ACHN (cell line): ENCODE data around the gene BFSP2.

Experiments
- DNase-seq: peaks from one replicate; pipeline ENCODE4 v3.0.0-alpha.2; 2015
- in situ Hi-C: cut with HindIII; loops from 2 replicates; pipeline ENCODE4 v1.10.0; 2017; ENCODE audit warnings: low sequenced_read_pairs, low pct_ligation_motif_present, low pct_unique_long_range_greater_than_20kb

Gene BFSP2

DNA sequence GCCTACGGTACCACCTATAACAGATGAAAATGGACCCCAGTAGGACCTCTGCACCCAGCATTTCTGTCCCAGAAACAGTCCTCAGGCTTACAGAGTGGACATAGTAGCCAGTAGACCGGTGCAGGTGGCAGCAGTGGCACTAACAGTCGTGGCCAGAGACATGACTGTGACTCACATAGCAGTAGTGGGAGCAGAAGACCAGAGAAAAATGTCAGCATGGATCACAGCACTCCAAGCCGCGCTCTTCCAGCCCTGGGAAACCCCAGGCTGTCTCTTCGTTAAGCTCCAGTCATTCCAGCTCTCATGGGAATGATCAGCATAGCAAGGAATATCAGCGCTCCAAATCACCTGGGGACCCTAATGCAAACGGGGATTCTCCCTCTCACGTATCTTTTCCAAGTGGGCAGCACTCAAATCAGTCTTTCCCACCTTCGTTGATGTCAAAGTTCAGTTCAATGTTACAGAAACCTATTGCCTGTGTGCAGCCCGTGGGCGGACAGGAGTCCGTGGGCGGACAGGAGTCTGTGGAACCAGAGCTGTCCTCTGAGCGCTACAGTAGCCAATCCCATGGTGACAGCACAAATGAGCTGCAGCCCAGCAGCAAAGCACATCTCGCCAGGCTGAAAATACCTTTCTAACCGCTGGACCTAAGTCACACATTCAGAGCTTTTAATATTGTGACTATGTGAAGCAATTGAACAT, 10.5 kb downstream of the BFSP2 start:
- no peak for DNase-seq
- in situ Hi-C loops, result no loop called here

DNA sequence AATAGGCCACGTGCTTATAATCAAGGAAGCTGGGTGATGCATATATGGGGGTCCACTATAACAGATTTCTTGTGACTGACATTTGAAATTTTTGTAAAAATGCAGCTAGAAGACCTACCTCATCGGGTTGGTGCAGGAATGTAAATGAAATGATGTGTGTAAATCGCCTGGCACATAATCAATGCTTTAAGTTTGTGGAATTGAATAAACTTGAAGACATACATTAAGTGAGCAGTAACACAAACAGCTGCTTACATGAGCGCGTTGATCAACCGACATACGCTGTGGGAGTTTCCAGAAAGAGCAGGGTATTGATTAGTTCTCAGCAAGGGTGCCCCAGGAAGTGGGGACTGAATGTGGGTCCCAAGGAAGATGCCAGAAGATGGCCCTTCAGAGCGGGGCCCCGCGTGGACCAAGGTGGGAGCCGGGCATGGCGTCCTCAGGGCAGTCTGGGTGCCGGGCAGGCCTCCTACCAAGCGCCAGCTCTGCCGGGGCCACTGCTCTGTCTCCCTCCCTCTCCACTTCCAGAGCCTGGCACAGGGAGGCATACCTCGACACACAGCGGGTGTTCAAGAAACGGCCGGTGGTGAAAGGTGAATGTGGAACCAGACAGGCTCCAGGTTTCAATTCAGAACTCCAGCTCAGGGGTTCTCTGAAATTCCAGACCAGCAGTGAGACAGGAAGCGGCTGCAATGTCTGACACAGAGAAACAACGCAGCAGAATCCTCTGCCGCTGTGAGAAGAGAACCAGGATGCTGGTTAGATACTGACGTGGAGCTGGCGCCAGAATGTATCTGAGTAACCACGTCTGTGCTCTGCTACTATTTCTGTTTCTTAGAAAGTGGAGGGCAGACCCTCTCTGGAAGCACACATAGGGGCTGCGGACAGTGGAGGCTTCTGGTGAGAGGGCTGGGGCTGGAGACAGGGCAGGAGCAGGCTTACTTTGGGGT, 12.6 kb downstream of the BFSP2 start:
- in situ Hi-C loops, result no loop called here
- DNase-seq, result no peak

DNA sequence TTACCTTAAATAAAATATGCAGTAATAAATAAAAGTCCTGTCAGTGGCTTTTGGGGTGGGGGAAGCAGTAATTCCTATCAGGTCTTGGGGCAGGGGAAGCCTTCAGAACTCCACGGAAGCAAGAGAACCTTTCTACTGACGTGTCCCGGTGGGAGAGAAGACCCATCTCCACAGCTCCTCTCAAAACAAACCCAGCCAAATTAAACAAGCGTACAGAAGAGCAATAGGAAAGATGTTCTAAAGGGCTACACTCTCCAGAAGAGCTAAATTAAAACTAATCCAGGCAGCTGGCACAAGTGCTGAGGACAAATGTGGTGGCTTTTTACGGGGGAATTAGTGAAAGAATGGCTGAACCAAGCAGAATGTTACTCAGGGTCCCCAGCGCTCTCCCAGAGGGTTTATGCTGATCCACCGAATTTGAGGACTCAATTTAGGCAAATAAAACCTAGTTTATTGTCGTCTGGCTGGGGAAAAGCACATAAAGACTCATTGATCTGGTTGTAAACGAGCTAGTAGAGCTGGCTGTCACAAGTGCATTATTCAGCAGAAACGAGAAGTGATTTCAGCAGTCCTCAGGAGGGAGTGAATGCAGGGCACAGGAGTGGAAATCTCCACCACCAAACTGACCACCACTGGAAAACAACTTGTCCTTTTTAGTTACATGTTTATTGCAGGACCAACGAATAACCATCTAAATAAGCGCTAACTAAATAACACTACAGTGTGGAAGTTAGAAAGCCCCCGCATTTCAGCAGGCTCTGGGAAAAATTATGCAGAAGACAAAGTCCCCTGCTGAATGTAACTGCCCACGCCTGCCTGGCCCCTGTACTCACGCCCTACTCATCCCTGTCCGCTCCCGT, 13.5 kb downstream of the BFSP2 start:
- no peak for DNase-seq

DNA sequence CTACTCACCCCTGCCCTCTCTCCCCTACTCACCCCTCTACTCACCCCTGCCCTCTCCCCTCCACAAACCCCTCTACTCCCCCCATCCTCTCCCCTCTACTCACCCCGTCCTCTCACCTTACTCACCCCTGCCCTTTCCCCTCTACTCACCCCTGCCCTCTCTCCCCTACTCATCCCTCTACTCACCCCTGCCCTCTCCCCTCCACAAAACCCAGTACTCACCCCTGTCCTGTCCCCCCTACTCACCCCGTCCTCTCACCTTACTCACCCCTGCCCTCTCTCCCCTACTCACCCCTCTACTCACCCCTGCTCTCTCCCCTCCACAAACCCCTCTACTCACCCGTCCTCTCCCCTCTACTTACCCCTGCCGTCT, 14.2 kb downstream of the BFSP2 start:
- in situ Hi-C loops, result no loop called here
- no peak for DNase-seq

More for the DNA sequence above, 13.5 kb downstream of the BFSP2 start:
- in situ Hi-C loops, result no loop called here

DNA sequence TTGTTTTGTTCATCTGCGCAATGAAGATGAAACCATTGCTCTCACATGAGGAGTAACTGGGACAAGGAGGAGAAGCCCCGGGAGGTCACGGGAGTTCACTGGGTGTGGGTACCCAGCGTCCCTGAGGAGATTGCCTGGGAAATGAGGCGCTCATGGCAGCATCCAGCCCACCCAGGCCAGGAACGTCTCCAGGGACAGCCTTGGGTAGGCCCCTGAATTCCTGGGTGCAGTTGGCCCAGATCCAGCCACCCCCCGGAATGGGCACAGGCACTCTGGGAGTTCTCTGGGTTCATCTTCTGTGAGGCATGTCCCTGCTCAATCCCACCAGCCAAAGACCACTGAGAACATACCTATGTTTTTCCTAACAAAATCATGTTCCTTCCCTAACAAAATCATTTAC, 18.5 kb downstream of the BFSP2 start:
- in situ Hi-C loops, result no loop called here
- no peak for DNase-seq

DNA sequence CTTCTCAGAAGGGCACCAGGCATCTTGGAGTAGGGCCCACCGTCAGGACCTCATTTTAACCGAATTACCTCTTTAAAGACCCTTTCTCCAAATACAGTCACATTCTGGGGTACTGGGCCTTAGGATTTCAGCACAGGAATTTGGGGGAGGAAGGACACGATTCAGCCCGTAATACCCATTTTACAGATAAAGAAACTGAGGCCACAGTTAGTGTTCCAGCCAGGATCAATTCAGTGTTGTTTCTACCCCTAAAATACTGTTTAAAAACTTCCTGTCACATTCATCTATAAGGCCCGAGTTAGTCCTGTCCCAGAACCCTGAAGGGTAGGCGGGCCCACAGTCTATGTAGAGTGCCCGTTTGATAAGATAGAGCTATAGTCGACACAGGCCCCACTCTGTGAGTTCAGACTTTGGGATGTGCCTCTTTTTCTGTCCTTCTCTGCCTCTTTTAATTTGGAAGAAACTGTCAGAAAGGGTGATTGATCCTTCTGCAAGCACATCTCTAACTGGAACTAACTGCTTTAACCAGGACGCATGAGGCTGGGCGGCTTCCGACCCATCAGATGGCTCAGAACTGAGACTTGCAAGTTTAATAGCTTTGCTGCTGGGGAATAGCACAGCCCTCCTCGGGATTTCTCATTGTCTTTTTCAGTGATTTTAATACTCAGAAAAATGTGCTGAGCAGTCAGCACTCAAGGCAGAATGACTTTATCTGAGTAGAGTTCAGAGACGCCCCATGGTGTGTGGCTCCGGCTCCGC, 19.5 kb downstream of the BFSP2 start:
- no peak for DNase-seq
- in situ Hi-C loops, result no loop called here

DNA sequence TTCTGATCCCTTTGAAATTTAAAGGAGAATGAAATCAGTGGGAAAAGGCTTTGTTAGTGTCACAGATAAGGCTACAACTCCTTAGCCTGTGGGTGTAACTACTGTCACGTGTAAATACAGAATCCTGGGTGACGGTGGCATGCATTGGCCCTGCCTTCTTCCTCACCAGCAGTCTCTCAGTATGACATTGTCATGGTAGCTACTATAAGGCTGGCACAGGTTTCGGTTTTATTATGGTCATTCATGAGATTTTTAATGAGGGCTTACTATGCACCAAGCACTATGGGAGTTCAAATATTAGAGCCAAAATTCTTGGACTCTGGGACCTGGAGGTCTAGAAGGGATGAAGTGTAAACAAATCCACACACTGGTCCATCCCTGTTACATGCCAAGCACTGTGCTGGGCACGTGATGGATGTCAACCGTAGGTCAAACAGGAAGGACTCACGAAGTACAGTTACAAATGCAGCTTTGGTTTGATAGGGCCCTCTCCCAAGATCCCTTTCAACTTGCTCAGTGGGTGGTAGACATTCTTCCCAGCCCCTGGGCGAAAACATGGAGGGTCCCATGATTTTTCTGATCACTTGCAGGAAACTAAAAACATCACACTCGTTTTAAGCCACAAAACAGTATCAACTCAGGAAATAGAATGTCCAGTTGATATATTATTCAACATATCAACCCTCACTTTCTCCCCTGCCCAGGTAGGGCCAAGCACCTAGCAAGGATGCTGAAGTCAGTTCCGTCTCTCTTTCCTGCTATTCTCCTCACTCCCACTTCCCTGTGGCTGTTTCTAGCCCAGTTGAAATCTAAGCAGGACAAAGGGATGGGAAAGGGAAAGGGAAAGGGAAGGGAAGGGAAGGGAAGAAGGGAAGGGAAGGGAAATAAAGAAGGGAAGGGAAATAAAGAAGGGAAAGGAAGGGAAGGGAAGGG, 25.3 kb downstream of the BFSP2 start:
- in situ Hi-C loops, result no loop called here
- DNase-seq, result no peak

DNA sequence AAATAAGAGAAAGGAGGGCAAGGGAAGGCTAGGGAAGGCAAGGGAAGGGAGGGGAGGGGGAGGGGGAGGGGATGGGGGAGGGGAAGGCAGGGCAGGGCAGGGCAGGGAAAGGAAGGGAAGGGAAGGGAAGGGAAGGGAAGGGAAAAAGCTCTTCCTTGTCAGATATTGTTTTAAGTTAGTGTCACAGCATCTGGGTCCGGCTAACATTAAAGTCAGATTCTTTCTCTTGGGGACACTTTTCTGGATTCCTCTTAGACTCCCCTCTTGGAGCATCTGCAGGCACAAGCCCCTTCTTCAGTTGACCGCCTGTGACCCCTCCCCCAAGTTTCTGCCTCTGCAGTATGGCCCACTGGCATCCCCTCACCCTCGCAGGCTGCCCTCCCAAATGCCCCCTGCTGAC, 26.0 kb downstream of the BFSP2 start:
- no peak for DNase-seq
- in situ Hi-C loops, result no loop called here

DNA sequence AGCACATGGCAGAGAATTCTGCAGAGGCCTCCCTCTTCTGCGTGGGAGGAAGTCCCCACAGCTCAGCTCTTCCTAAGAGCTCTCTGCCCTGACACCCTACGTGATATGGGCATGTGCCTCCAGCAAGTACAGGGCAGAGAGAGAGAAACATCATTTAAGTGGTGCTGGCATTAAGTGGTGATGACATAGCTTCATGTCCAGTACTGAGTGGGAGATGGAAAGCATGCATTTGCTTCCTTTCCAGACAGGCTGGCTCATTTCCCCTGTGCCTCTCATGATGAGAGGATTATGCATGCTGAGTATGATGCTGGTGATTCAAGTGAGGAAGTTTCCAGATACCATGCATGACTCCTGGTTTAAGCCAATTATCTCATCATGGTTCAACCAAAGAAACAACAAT, 26.9 kb downstream of the BFSP2 start:
- in situ Hi-C loops, result no loop called here
- no peak for DNase-seq

DNA sequence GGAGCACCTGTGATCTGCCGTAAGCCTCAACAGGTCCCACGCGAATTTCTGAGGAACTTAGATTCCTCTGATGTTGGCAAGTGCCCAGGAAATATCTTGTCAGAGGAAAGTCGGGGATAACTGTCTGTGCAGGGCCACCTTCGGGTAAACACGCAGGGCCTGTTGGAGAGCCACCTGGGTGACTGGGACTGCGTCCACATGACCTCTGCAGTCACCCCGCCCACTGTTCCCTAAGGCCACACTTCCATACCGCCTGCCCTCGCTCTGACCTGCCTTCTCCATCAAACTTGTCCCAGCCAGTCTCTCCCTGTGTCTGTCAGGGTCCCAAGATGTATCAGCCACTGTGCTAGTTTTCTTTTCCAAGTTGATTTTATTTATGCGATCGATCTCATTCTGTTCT, 28.7 kb downstream of the BFSP2 start:
- no peak for DNase-seq
- in situ Hi-C loops, result no loop called here

DNA sequence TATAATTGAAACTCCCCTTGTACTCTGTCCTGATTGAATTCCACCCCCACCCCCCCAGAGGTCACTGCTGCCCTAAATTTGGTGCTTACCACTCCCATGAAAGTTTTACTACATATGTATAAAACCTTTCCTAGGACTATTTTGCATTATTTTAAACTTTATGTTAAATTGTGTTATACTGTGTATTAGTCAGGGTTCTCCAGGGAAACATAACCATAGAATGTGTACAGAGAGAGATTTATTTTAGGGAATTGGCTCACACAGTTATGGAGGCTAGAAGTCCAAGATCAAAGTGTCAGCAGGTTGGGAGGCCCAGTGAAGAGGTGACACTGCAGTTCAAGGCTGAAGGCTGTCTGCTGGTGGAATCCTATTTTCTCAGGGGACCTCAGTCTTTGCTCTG, 29.2 kb downstream of the BFSP2 start:
- in situ Hi-C loops, result no loop called here
- DNase-seq, result no peak

DNA sequence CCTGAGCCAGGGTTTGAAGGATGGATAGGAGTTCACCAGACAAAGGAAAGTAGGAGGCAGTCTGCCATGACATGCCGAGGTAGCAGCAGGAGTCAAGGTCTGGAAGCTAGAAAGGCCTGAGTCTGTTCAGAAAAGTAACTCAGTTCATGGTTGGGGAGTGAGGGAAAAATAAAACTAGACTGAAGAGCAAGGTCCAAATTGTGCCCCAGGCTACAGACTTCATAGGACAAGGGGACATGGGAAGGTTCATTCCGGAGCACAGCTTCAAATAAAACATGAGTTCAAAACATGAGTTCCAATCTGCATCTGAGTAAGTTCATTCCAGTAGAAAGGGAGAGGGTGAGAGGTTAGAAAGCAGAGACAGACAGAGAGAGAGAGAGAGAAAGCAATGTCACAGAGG, 39.7 kb downstream of the BFSP2 start:
- in situ Hi-C loops, result no loop called here
- no peak for DNase-seq

DNA sequence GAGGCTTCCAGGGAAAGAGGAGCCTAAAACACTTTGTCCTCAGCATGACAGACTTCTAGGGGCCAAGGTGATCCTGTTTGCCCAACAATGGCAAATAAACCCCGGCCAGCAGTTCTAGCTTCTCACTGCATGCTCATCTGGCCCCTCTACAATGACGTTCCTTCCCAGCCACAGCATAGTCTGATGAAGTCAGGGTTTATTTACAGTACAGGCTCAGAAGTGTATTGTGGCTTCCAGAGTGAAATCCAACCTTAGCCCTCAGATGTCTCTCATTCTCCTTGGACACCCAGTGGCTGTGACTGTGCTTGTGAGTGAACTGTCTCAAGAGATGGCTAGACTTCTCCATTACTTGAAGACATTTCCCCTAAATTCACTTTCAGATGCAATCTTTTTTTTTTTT, 40.8 kb downstream of the BFSP2 start:
- DNase-seq, result no peak
- in situ Hi-C loops, result no loop called here

DNA sequence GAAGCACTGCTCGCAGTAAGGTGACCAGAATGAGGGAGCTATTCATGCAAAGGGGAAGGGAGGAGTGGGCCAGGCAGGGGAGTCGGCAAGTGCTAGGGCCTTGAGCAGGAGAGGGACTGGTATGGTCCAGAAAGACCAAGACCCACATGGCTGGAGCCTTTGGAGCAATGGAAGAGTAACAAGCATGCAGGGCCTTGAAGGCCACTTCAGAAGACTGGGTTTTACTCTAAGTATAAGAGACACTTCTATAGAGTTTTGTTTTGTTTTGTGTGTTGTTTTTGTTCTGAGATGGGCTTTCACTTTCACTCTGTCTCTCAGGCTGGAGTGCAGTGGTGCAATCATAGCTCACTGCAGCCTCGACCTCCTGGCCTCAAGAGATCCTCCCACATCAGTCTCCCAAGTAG, 42.0 kb downstream of the BFSP2 start:
- in situ Hi-C loops, result no loop called here

DNA sequence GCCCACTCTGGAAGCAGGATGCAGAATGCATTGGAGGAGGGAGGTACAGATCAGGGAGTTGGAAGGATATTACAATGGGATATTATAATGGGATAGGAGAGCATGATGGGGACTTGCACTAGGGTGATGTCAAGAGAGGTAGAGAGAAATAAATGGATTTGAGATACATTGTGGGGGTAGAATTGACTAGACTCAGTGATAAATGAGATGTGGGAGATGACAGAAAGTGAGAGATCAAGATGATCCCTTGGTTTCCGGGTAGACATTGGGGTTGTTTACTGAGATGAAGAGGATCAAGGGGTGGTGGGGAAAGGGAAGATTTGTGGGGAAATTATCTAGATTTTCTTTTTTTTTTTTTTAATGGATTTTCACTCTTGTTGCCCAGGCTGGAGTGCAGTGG, 42.7 kb downstream of the BFSP2 start:
- DNase-seq, result no peak
- in situ Hi-C loops, result no loop called here

More for the DNA sequence above, 42.0 kb downstream of the BFSP2 start:
- DNase-seq, result no peak

DNA sequence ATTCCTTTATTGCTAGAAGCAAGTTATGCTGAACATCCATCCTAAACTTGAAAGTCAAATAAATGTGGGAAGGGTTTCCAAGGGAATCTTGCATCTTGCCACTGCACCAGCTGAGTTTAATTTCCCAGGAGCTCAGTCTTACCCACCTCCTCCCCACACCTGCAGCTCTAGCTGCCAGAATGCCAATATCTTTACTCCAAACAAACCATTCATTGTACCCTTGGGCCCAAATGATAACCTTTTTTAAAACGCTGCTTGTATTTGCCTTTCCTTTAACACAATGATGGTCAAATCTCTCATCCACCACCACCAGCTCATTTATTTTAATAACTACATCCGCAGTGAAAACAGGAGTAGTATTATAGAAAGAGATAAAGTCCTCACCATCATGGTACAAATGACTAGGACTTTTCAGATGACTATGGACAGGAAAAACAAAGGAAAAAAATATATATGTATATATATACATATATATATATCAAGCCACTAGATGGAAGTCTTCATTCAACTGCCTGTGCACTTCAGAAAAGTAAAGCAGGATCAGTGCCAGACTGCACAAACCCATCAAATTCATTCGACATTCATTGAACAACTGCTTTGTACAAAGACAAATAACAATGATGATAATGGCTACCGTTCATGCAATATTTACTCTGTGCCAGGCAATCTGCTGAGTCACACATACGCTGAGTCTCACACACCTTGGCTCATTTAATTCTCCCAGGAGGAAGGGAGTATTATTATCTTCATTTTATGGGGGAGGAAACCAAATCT, 44.0 kb downstream of the BFSP2 start:
- in situ Hi-C loops, result no loop called here
- no peak for DNase-seq

DNA sequence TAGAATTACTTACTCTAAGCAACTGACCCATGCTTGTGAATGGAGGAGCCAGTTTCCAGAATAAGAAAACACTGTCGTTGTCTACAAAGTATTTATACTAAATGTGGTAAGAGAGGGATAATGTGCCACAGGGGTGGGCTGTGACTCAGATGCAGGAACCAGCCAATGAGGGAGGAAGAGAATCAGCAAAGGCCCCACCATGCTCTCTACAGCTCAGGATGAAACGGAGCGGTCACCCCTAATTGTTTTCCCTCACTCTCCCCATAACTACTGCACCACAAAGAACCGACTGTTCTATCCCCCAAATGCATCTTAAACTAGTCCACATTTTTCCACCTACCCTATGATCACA, 44.5 kb downstream of the BFSP2 start:
- in situ Hi-C loops, result no loop called here
- DNase-seq, result no peak
